ENCODE data around the gene TRIM39.
"Not testable (repeated sequence)": the region's sequence is repeated elsewhere in the genome, so short reads cannot be mapped to it uniquely, and the experiment has no call there.

Gene TRIM39

GRCh38 chr6:30357678-30358540 is 31.2 kb downstream of the TRIM39 start:
- intact Hi-C loops (cut with DNase I), result loop anchor here (5.0 kb wide), 1 partner anchor 39 kb away; no protein-coding TSS in a partner anchor

DNA sequence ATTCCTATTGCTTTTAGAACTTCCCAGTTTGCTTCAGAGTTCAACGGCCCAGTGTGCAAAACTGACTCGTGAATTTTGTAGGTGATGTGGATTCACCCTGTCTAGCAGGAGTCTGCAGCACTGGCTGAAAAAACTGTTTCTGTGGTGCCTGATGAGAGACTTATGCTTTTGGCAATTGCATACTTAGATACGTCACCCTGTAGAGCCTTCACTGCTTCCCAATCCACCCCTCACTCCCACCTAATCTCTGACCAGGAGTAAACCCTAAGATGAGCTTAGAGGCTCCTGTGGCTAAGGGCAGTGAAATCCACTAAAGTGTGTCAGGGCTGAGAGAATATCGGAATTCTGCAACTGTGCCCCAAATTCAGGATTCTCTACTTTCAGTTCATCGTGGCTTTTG is 32.5 kb downstream of the TRIM39 start:
- intact Hi-C loops (cut with DNase I), result loop anchor here (5.0 kb wide), 1 partner anchor 38 kb away; no protein-coding TSS in a partner anchor
- no peak for DNase-seq

More at GRCh38 chr6:30357678-30358540, 31.2 kb downstream of the TRIM39 start:
- peak in 9 of 10 donors; percentile 34 to 94 (median 65) for DNase-seq

DNA sequence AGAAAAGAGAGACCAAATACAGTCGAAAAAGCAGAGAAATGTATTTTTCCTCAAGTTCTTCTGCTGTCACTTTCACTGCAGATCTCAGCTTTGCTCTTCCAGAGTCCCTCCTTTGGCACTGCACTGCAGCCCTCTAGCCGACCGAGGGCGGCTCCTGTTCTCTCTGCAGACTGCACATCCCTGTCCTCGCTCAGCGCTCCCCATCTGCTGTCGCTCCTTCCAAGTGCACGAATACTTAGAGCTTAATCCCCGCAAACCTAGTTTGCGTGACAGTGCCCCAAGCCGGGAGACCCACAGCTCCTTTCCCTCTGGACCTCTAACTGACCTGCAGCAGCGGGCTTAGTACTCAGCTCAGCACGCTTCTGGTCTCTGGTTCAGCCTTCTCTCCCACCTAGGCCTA is 33.4 kb downstream of the TRIM39 start:
- DNase-seq, result peak in 1 of 10 donors; percentile 73
- intact Hi-C loops (cut with DNase I), result no loop called here

GRCh38 chr6:30361661-30362060 is 34.9 kb downstream of the TRIM39 start:
- intact Hi-C loops (cut with DNase I), result no loop called here
- no peak for DNase-seq

- no peak for DNase-seq
- intact Hi-C loops (cut with DNase I), result no loop called here
Observed at GRCh38 chr6:30363459-30363858, 36.7 kb downstream of the TRIM39 start.

- no peak for DNase-seq
- intact Hi-C loops (cut with DNase I), result no loop called here
Observed at GRCh38 chr6:30364591-30364990, 37.9 kb downstream of the TRIM39 start.

GRCh38 chr6:30369280-30369679 is 42.6 kb downstream of the TRIM39 start:
- DNase-seq; intact Hi-C loops (cut with DNase I): not testable (repeated sequence)

- intact Hi-C loops (cut with DNase I), result no loop called here
- DNase-seq, result no peak
Observed at GRCh38 chr6:30378290-30378937, 51.7 kb downstream of the TRIM39 start.

GRCh38 chr6:30380464-30380863 is 53.7 kb downstream of the TRIM39 start:
- DNase-seq, result no peak
- intact Hi-C loops (cut with DNase I), result no loop called here

DNA sequence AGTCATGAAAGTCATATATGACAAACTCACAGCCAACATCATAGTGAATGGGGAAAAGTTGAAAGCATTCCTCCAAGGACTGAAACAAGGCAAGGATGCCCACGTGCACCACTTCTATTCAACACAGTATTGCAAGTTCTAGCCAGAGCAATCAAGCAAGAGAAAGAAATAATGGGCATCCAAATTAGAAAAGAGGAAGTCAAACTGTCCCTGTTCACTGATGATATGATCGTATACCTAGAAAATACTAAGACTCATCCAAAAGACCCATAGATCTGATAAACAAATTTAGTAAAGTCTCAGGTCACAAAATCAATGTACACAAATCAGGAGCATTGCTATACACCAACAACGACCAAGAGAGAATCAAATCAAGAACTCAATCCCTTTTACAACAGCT is 59.4 kb downstream of the TRIM39 start:
- DNase-seq, result no peak
- intact Hi-C loops (cut with DNase I), result no loop called here

GRCh38 chr6:30391240-30391639 is 64.5 kb downstream of the TRIM39 start:
- intact Hi-C loops (cut with DNase I), result no loop called here

More at GRCh38 chr6:30391240-30391639, 64.5 kb downstream of the TRIM39 start:
- DNase-seq, result no peak
